GM18526 (cell line): ENCODE measurements around the gene ECT2L.

Experiments used
- POLR2A ChIP-seq: IDR thresholded peaks from 3 replicates; pipeline ENCODE4 v1.6.1; 2011; ENCODE audit not compliant: insufficient read length; ENCODE audit errors: extremely low read depth

The ECT2L gene

GRCh38 chr6:138926579-138926978 lies 130.7 kb downstream of the ECT2L start:
- no peak for TF ChIP-seq POLR2A

DNA sequence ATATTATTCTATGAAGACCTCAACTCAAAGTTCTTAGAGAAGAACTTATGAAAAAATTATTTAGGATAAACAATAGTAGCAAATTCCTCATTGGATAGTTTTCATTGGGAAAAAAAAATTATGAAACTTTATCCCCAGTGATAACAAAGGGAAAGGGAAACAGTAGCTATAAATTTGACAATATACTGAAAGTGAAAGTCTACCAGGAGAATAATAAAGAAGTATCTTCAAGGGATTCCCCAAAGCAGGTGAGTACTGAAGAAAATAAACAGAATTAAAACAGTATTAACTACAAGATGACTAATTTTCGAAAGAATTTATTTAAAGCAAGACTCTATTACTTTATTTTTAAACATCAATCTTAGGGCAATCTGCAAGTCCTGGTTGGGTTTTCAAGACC lies 135.8 kb downstream of the ECT2L start:
- no peak for TF ChIP-seq POLR2A

DNA sequence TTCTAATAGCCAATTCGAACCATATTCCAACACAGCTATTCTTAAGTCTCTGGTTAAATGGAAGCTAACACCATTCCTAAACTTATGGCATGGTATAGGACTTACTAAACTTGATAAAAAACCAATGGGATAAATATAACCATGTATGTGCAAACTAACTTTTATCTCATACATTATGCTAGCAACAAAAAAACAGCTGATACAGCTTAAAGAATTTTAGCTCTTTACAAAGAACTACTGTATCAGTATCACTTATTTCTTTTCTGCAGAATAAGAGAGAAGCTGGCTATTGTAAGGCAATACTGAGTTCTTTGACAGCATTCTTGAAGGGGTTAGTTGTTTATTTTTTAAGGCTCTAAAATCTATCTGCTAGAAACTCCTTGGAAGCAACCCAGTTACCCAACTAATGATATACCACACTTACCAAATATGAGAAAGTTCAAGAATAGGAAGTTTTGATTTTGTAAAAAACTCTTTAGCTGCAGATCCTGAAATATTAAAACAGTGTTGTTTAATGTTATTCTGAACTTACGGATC lies 147.3 kb downstream of the ECT2L start:
- TF ChIP-seq POLR2A = no peak

DNA sequence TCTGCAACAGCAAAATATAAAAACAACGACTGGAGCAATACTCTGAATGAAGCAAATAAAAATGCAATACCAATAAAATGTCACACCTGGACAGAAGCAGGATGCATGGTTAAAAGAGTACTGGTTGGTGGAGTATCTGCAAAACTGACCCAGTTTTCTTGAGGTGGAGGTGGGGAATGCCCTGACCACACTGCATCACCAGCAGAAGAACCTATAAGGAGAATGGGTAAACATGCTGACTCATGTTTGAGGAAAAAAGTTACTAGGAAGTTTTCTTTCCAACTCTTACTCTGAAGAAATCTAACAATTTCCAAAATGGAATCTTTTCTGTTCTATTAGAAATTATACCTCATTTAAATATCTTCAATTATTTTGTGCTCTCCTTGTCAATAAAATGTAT lies 148.5 kb downstream of the ECT2L start:
- TF ChIP-seq POLR2A = no peak

DNA sequence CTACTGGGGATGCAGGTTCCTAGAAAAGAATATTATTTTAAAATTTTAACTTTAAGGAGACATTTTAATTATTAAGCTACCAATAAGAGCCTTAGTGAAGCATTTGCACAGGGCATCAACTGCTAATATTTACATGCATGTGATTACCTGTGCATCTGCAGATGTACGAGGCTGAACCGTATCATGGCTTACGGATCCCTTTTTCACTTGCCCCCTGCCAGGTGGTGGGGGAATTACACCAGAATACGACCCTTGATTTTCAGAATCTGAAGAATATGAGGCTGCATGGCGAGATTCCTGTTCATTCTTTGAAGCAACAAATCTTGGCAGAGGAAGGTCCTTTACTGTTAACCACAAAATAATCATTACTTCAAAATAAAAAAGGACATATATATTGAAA lies 149.5 kb downstream of the ECT2L start:
- TF ChIP-seq POLR2A = no peak

GRCh38 chr6:138948004-138948403 lies 152.1 kb downstream of the ECT2L start:
- TF ChIP-seq POLR2A = no peak

- no peak for TF ChIP-seq POLR2A
These were observed 152.8 kb downstream of the ECT2L start for GRCh38 chr6:138948546-138949179.

DNA sequence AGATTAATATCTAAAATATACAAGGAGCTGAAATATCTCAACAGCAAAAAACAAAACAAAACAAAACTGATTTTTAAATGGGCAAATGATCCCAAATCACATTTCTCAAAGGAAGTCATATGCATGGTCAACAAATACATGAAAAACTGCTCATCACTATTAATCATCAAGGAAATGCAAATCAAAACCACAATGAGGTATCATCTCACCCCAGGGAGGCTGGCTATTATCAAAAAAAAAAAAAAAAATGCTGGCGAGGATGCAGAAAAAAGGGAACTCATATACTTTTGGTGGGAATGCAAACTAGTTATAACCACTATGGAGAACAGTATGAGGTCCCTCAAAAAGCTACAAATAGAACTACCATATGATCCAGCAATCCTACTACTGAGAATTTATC lies 157.6 kb downstream of the ECT2L start:
- no peak for TF ChIP-seq POLR2A
